GM23248 (cell line): ENCODE measurements around the gene GJA9.

Source experiments
- EZH2 ChIP-seq: fragments of 200-600 bp; sonication (generic); IDR thresholded peaks from 2 replicates; pipeline ENCODE4 v1.6.1; 2018; ENCODE audit warnings: antibody characterized with exemption, mild to moderate bottlenecking; ENCODE audit not compliant: insufficient read depth, poor library complexity, severe bottlenecking
- EZH2phosphoT487 ChIP-seq: fragments of 200-600 bp; sonication (generic); IDR thresholded peaks from 2 replicates; pipeline ENCODE4 v1.6.1; 2018; ENCODE audit warnings: antibody characterized with exemption, moderate library complexity, mild to moderate bottlenecking, low read depth; ENCODE audit not compliant: insufficient read depth

DNA sequence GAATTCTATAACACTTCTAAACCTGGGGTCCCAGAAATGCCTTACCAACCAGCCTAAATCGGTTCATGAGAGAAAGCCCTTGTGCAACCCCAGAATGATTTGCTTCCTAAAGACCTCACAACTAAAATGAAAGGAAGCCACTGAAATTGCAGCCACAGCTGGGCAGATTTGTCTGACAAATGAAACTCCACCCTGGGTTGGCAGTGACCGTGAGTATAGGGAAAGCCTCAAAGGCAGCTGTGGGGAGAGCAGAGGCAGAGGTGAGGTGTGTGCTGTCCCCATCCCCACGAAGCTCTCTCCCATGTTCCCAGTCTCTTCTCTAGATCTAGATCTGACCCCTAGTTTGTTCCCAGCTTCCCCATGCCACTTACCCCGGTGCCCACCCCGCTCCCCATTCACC is 37.2 kb upstream of the GJA9 start:
- TF ChIP-seq EZH2 = no peak
- no peak for TF ChIP-seq EZH2phosphoT487
